CD4-positive, alpha-beta T cell treated with Interleukin-6 at 100 ng/mL for 8 hours (primary cell): ENCODE measurements around the gene NTN1.
A peak's percentile ranks its signal among the peaks of the same experiment; 100 is the strongest.
"Not testable (repeated sequence)": the region's sequence is repeated elsewhere in the genome, so short reads cannot be mapped to it uniquely, and the experiment has no call there.

ENCODE experiments used
- DNase-seq: peaks from one replicate; pipeline ENCODE4 v3.0.0-alpha.2; 2020; ENCODE audit warnings: mixed read lengths, low spot score

NTN1 gene

DNA sequence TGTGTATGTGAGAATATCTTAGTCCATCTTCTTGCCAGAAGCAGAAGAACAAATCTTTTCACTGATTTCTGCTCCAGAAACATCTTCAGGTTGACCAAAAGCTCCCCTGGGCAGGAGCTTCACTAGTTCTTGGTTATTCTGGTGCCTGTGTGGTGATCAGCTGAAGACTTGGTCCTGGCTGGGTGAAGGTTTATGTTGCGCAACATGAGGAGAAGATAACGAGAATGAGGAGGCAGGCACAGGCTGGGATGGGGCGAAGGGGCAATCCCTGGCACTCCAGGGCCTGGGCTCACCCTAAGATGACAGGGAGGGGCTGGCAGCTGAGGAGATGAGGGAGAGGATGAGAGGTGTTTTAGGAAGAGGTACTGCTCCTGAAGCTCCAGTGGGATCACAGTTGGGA lies 232.0 kb downstream of the NTN1 start:
- no peak for DNase-seq

DNA sequence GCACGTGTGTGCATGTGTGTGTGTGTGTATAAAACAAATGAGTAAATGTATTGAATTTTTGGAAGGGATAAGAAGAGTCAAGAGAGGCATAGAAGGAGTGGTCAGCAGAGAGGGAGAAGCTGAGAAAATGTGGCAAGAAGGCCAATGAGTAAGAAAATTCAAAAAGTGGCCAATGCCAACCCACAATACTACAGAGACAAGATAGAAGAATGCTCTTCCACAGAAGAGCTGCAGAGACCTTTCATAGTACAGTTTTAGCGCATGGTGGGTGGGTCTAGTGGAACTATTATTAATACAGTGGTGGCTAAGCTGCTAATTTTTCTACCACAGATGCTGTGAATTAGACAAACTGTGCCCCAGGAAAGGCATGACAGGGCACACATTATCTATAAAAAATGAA lies 233.5 kb downstream of the NTN1 start:
- DNase-seq: no peak

DNA sequence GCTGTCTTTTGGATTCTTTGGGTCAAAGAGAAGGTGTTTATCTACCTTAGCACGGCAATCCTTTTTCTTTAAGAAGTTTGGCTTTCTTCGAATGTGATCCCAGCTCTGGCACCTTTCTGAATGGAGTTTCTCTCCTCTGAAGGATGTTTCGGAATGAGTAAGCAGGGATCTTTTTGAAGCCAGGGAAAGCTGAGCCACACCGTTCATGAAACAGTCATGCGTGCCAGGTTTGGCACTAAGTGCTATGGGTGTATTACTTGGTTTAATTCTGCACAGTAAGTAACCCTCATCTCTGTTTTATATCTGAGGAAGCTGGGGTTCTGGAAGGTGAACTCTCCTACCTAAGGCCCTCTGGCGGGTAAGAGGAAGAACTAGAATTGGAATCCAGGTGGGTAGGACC lies 234.5 kb downstream of the NTN1 start:
- no peak for DNase-seq

DNA sequence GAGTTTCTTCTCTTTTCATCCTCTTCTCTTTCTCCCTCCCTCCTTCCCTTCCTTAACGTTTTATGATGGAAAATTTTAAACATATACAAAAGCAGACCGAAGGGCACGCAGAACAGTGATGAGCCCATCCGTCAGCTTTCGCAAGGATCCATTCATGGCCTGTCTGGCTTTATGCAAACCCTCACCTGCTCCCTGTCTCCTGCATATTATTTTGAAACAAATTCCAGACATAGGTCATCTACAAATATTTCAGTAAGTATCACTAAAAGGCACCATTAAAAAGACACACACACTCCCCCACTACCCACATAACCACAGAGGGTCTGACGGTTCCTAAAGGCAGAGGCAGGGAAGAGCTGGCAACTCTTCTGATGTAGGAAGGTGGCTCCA lies 235.0 kb downstream of the NTN1 start:
- DNase-seq: no peak

DNA sequence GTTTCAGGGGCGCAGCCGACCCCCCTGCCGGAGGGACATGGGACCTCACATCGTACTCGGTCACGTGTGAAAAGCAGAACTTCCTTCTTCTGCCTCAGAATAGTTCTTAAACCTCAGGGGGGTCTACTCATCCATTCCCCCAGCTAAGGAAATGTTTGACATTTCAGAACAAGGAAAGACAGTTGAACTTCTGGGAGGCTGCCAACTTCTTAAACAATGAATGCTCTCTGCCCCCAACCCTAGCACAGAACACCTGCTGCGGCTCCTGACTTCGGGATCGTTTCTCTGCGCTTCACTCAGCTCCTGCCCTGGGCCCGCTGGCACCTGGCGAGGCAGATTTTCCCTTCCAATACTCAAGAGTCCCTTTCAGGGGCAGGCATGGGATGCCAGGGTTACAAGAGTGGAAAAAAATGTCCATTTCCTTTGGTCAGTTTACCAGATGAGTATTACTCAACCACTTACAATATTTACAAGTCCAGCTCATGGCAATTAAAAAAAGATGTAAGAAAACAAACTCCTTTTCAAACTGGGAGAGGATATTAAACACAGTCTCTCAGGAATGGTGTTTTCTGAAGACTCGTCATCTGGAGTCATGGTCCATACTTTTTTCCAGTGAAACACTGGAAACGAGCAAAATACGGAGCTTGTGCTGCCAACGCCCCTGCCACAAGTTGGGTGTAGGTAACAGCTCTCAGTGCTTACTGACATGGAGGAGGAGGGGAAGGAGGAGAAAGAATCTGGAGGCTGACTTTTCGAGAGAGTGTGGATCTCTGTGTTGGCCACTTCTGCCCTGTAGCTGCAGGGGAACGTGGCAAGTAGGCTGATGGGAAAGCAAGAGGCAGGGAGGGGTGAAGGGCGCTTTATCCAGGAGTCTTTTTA lies 235.7 kb downstream of the NTN1 start:
- DNase-seq: no peak

DNA sequence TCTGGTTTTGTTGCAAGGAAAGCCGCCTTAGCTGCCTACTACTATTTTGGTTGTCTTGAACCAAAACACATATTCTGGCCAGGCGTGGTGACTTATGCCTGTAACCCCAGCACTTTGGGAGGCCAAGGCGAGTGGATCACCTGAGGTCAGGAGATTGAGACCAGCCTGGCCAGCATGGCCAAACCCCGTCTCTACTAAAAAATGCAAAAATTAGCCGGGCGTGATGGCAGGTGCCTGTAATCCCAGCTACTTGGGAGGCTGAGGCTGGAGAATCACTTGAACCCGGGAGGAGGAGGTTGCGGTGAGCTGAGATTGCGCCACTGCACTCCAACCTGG lies 236.3 kb downstream of the NTN1 start:
- DNase-seq: not testable (repeated sequence)

DNA sequence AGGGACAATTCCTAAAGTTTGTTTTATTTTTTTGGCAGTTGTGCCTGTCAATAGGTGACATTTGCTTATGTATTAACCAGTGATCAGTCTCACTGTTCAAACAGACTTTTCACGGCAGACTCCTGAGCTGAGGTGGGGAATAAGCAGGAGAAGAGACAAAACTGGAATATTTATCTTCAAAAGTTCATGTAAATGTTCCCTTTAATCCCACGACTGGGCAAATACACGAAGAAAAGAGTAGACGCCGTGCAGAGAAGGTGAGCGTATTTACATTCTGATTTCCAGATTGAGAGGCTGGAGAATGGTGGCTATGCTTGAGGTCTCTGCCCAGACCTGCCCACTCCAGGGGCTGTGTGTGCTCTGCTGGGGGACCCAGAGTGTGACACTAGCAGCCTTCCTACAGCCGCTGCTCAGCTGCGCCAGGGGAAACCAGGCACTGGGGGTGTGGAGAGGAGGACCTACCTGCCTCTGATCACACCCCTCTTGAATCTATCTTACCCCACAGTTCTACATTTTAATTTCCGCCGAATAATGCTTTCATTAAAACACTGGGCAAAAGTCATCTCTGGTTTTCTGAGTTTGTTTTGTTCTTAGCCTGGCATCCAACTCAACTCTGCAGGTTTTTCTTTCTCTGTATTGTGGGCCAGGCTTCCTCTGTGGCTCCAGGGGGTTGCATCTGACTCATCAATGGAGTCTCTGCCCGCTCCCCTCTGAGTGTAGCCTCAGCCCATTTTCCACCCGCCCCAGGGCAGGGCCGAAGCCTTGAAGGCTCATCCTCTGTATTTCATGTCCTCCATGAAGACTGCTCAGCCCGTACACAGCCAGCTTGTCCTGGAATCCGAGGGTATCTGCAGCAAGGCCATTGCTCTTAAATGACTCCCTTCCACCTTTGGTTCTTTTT lies 237.1 kb downstream of the NTN1 start:
- no peak for DNase-seq

DNA sequence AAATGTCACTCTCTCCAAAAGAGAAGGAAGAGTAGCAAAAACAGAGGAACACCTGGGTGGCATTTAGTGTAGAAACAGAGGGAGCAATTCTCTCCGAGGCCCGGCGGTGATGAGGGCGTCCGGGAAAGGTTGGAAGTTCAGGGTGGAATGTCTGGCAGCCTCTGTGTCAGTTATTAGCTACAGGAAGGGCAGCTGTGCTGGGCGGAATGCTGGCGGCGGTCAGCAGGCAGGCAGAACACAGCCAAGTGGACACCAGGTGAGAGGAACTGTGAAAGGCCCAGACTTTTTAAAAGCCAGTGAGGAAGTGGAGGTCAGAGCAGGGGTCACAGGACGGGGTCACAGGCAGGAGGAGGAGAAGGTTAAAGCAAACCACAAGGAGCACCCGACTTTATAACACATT lies 238.1 kb downstream of the NTN1 start:
- no peak for DNase-seq

DNA sequence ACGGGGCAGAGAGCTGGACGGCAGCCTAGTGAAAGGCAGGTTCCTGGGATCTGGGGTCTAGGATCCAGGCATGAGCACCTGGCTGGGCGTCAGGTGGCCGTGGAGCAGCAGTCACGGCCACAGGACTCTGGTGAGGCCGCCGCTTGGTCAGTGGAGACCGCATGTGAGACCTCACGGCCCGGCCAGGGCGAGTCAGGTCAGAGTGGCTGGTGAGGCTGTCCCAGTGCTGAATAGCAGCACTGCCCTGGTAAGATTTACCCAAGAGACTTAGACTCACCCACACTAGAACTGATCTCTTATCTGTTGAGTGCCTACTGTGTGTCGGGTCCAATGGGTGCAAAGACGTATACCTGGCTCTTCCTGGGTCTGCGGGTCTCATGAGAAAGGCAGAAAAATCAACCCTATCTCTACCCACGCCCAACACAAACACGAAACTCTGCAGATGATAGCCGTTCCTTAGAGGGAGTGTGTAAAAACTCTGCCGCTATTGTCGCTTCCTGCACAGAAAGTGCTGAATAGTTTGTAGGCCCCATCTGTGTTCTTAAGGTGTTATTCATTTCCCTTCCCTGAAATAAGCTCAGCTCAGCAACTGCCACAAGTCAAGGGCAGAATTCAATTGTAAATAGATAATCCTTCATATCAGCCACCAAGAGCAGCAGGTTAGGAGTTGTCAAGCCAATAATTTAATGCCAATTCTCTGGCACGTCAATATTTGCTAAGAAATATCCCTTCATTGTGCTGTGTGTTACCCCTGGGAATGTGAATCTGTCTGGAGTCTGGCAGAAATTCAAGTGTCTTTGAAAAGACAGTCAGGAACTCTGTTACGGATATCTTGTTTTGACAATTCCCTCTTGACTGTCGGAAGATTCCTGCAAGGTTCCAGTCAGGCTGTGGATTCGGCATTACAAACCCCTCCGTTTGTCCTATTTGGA lies 240.0 kb downstream of the NTN1 start:
- DNase-seq: no peak

DNA sequence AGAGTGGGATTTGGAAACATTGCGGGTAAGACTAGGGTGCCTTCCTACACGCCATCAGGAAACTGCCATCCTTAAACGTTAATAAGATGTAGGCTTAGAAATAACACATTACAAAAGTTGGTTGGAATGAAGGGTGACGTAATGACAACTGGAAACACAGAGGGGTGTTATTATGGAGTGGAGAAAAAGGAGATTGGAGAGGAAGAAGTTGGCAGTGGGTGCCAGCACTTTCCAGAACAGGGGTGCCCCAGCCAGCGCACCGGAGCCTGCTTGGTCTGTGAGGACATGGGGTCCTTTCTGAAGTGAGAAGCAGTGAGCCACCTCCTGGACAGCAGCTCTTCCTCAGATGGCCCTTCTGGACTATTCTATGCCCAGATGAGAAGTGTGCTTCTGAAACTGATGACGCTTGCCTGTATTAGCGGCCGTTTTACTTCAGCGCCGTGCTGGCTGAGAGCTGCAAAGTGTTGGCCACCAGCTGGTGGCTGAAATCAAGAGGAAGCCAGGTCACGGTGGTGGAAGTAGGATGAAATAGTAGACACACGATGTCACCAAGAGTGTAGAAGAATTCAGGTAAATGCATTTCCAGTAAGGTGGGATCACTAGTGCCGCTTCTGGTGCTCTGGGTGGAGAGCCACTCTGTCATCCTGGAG lies 244.8 kb downstream of the NTN1 start:
- DNase-seq: no peak

DNA sequence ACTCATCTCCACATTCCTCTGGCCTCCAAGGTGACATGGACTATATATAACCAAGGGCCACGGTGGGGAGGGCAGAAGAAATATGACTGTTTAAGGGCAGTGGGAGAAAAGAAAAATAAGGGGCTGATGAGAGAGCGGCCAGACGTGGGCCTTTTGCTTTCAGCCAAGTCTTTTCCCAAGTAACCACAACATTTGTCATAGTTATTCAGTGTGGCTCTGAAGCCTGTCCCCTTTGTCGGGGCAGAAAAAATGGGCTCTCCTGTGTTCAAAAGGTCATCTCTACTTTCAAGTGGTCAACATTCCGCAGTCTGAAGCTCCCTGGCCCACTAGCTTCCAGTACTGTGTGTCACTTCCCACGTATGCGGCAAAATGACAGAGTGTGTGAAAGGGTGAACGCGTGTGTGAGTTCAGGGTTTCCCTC lies 245.4 kb downstream of the NTN1 start:
- no peak for DNase-seq

DNA sequence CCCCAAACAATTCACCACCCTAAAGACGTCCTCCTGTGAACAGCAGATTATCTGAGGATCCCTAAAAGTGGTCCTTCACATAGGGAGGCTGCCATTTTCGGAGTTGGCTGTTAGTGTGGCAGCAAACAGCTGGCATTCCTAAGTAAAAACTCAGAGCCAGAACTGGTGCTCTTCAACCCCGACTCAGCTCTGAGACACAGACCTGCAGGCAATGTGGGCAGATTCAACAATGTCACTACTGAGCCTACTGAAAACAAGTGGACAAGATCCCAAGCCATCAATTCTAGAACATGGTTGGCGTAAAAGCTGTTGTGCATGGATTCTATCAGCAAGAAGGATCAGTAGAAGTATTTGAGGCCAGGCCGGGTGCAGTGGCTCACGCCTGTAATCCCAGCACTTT lies 247.2 kb downstream of the NTN1 start:
- DNase-seq: no peak

DNA sequence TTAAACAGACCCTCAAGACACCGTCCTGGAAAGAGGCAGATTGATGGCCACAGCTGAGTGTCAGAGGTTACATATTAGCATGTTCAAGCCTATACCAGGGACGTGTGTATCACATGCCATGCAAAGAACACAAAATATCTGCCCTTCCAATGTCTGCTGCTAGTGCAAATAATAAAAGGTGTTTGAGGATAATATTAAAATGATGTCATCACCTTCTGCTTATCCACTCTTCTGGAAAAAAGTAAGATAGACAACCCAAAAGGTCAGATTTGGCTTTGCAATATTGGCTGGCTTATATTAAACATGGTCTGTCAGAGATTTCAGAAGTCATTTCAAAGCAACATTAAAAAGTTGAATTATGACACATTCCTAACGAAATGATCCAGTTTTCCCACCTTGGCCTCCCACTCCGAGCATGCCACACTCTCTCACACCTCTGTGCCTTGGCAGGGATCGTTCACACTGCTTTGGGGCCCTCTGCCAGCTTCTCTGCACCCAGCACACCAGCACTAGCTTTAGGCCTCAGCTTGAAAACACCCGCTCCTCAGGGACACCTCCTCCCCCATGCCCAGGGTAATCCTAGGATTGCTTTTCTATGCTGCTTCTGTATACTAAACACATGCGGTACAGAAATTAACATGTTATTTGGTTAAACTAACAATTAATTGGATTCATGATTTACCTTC lies 248.2 kb downstream of the NTN1 start:
- DNase-seq: no peak

DNA sequence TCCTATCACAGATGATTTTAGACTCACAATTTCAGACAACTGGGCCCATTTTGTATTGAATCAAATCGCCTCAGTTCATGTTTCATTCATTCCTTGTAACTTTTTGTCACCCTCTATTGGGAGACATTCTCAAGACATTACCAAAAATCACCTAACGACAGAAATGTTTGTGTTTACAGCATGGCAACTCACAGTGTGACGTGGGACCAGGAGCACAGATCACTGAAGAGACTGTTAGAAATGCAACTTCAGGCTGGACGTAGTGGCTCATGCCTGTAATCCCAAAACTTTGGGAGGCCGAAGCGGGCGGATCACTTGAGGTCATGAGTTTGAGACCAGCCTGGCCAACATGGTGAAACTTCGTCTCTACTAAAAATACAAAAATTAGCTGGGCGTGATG lies 249.6 kb downstream of the NTN1 start:
- DNase-seq: no peak

DNA sequence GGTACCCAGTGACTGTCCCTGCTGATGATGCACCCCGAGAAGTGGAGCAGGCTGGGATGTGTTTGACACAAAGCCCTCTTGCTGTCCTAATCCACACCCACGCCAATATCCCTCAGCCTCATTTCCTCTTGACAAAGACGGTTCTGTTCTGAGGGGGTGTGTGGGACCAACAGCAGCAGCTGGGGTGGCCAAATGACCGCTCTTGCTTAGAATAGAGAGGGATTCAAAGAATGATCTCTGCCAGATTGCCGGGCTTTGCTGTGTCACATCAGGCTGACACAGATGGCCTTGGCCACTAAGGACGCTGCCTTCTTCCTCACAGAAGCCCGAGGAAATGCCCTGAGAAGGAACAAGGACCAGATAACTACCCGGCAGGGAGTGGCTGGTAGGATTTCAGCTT lies 250.7 kb downstream of the NTN1 start:
- no peak for DNase-seq

DNA sequence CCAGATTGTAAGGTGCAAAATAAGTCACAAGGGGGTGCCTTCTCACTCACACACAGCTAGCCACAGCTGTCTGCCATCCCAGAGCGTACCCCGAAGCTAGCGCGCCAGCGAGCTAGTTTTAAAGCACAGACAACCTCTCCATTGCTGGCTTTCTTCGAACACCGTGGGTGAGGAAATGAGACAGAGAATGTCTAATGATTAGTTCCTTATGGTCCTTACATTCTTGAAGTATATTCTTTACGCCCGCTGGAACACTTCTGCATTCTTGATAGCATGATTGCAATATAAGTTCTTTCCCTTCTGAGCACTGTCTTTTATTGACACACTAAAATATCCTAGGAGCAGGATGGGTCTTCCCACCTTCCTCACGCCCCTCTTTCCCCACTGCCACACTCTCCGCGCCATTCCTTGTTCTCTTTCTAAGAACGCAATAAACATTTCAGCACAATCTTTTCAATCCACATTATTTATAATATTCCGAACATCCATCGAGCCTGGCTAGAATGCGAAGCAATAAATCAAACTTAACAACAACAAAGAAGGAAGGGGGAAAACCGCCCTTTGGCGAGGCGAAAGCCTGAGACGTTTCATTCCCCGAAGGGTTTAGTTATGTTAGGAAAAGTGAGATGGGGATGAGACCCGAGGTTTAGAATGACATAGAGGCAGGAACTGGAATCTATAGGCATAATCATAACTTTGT lies 251.3 kb downstream of the NTN1 start:
- no peak for DNase-seq

DNA sequence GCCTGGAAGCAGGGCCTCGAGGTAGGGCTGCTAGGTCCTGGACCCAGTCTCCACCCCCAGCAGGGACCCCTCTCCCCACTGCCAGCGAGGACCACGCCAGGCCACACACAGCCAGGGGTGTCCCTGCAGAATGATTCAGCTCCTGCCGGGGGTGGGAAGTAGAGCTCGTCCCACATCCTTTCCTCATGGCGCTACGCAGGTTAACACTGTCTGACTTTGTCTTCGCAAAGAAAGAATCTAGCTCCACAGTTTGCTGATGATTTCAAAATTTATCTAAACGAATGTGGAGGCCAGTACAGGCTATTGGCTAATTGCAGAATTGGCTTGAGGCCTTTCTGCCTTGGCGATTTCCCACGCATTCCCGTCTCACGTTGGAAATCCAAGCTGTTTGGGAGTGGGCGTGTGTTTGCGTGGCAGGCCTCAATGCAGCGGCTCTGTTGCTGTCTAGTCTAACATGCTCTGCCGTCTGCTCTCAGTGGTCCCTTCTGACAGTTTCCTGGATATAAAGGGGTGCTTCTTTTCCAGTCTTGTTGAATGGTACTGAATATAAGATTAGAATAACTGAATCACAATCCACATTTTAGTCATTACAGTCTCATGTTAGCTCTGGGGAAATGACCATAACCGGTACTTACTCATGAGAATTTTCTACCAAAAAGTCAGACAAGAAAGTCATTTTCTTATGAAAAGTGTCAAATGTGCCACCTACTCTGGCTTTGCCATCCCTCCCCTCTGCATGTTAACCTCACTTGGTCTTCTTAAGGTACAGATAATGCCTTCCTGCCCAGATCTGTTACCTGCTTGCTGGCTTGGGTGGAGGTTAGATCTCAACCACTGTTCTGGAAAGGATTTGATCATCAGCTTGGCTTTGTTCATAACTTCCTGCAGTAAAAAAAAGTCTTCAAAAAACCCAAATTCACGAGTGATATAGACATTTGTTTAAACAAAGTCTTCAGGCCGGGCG lies 252.4 kb downstream of the NTN1 start:
- peak; percentile 3 for DNase-seq

DNA sequence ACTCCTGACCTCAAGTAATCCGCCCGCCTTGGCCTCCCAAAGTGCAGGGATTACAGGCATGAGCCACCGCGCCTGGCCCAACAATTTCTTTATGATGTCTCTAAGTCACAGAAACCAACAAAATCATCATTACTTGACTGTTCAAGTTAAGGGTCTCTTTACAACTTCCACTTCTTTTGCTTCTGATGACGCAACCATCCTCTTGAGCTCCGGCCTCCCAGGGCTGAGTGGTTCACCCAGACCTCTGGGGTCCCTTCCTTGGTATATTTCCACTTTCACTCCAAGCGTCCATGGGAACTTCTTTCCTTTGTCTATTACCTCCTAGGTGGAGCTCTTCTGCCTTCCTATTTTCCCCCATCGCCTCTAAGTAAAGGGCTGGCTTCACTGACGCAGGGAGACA lies 253.7 kb downstream of the NTN1 start:
- no peak for DNase-seq

DNA sequence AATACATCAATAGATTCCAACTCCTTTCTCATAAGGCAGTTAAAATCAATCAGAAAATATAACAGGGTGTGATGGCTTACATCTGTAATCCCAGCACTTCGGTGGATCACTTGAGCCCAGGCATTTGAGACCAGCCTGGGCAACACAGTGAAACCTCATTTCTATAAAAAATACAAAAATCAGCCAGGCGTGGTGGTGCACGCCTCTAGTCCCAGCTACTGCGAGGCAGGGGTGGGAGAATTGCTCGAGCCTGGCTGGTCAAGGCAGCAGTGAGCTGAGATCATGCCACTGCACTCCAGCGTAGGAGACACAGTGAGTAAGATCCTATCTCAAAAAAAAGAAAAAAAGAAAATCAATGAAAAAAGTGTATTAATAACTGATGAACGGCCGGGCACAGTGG lies 258.6 kb downstream of the NTN1 start:
- DNase-seq: no peak
